T-helper 9 cell (primary cell): ENCODE data around the gene SLC1A3.
"Not testable (repeated sequence)": the region's sequence is repeated elsewhere in the genome, so short reads cannot be mapped to it uniquely, and the experiment has no call there.

Source experiments
- DNase-seq: peaks from one replicate; pipeline ENCODE4 v3.0.0-alpha.2; 2020
- total RNA-seq, 2 donors: gene quantifications; one replicate each; lab custom pipeline; 2026; lab: John Stamatoyannopoulos, UW

SLC1A3 gene
- 0 reads per million in 2 donors for total RNA-seq

DNA sequence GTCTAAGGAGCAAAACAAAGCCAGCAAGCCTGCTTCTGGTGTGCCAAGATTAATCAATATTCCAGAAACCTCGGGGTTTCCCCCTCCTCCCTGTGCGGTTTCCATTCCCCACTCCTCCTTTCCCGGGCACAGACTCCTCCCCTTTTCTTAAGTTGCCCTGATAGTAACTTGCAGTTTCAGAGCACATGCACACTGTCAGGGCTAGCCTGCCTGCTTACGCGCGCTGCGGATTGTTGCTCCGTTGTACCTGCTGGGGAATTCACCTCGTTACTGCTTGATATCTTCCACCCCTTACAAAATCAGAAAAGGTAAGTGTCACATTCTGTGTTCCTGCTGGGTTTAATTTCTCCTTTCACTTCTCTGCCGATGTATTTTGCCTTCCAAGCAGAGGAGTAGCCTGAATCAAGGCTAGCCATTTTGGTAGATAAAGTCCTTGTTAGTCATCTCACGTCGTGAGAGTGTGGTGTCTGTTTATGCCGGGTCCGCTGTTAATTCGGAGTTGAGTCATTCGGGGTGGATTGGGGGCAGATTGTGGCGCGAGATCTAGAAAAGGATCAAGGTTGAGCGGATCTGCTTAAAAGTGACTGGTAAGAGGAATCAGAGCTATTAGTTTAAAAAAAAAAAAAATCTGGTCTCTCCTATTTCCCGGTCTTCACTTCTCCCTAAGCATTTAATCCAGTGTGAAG is at the start of gene SLC1A3:
Gene SLC1A3, plus strand, starts transcription at position 179 of the 686 bp plus-strand sequence. CDS start 1,818 bp downstream, outside the sequence.
- no peak for DNase-seq

DNA sequence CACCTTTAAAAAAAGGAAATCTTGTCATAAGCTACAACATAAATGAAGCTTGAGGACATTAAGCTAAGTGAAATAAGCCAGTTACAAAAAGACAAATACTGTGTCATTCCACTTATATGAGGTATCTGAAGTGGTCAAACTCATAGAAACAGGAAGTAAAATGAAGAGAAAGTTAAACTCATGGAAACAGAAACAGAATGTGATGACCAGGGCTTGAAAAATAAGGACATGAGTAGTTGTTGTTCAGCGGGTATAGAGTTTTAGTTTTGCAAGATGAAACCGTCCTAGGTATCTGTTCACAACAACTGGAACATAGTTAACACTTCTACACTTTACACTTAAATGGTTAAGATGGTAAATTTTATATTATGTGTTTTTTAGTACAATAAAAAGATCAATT is 47.8 kb upstream of the SLC1A3 start:
- no peak for DNase-seq

DNA sequence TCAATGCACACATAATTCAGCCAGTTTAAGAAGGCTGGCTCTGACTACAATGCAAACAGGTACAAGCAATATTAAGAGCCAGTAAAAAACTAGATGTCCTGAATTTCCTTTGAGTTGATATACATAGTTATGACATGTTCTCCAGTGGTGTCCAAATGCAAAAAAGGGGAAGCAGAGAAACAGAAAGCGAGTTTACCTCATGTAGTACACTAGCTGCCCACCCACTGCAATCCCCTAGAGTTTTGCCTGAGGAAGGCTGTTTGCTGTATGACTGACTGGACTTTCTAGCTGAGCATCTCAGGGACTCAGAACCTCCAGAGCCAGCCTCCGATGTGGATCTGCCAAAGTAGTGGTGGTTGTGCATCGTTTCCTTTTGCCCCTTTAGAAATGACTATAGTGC is 44.8 kb upstream of the SLC1A3 start:
- no peak for DNase-seq

DNA sequence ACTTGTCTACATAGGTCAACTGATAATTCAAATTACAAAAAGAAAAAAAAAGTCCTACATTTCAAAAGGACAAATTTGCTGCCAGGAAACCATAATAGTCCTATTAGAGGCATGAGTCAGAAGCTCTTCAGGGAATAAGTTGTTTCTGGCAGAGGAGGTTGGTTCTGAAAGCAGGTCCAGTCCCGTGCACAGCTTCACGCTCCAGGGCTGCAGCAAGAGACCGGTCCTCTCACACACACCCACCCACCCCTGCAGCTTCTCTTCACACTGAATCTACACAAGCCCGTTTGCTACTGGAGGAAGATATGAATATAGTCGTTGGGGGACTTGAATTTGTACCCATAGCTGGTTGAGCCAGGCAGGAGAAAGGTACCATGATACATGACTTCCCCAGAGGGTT is 36.9 kb upstream of the SLC1A3 start:
- DNase-seq = no peak

DNA sequence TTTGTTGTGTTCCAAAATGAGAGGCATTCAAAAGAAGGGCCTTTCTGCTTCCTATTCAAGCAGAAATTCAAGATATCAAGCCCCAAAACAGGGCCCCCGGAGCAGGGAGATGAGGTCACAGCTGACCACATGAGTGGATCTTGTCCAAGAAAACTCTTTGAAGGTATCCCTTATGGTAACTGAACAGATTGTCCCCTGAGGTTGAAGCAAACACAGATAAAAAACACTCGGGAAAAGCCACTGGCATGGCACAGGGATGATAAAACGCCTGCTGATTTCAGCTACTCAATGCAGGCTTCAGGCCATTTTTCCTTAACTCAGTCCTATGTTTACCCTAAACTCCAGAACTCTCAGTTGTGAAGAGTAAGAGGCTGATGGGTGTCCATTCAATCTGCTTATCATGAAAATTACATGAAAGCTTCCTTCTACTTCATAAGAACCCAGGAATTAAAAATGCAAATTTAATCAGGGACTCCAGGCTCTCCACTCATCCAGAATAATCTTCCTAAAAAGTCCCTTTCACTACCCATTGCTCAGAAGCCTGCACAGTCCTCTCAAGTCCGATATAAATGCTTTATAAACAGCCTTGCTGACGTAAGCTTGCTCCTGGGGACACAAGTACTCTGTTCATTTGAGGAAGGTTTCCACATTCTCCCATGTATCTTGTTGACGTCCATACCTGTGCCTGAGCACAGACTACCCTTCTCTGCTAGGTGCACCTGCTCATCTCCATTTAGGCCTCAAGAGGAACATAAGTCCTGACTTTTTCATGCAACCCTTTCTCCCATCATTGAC is 35.9 kb upstream of the SLC1A3 start:
- DNase-seq = no peak

DNA sequence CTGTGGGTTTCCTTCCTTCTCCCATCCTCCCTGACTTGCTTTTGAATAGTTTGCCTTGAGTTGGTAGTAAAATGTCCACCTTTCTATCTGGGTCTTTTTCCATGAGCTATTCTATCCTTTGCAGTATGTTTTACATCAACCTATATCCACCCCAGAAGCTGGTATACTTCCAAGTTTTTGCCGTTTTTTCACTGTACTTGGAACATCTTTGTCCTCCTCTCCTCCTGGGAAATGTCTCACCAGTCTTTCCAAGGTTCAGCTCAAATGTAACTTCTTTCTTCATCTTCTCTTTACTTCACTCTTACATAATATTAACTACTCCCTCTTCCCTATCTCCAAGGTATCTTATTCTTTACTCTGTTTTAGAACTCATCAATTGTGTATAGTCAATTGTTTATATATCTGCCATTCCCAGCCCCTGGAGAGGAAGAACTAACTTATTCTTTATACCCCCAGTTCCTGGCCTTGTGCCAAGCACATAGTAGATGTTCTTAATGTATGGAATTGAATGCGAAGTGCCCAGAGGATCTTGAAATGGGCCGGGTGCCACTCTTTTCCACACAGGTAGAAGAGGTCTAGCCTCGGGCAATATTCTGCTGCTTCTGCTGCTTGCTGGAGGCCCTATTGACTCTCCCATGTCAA is 34.9 kb upstream of the SLC1A3 start:
- no peak for DNase-seq

DNA sequence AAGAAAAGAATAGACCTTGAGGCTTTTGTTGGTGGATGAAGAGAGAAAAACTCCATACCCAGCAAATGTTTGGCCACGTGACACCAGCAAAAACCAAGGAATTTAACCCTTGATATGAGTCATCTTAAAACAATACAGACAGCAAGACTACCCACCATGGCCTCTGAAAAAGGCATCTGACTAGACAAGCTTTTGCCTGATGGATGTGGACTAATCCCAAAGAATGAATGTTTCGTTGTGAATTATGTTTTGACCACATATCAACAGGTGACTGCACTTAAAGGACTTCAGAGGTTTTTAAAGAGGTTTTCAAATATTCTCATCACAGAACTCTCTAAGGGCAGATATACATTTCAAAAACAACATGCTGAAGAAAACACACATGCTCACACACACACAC is 33.0 kb upstream of the SLC1A3 start:
- DNase-seq = no peak

DNA sequence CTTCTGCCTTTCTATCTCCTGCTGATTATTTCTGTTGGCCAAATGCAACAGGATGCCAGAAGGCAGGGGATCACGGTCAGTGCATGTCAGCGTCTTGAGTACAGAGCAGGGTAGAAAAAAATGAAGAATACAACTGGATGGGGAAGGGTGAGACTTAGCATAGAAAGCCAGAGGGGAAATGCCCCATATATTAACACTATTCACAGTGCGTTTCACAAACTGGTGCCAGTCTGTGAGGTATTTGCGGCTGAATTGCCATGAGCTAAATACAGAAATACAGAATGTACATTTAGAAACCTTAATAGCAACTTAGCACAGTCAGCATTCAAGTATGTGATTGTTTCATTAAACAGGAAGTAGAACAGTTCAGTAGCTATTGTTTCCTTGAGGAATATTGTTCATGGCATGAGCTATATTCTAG is 31.0 kb upstream of the SLC1A3 start:
- no peak for DNase-seq

DNA sequence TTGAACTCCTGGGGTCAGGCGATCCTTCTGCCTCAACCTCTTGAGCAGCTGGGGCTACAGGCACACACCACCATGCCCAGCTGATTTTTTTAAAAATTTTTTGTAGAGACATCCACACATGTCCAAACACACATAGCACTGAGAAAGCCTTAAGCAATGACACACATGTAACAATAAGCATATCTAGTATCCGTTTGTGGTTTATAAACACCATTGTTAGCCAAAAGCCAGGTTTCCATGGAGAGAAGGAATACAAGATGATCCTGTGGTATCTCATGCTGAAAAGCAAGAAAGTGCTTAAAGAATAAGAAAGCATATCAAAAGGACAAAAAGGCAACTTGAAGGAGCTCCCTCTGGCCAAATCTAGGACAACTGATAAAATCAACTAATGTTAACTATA is 29.7 kb upstream of the SLC1A3 start:
- no peak for DNase-seq

DNA sequence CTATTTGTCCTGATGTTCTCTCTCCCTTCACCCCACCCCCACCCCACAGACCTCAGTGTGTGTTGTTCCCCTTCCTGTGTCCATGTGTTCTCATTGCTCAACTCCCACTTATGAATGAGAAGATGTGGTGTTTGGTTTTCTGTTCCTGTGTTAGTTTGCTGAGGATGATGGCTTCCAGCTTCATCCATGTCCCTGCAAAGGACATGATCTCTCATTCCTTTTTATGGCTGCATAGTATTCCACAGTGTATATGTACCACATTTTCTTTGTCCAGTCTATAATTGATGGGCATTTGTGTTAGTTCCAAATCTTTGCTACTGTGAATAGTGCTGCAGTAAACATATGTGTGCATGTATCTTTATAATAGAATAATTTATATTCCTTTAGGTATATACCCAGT is 26.5 kb upstream of the SLC1A3 start:
- not testable (repeated sequence) for DNase-seq

DNA sequence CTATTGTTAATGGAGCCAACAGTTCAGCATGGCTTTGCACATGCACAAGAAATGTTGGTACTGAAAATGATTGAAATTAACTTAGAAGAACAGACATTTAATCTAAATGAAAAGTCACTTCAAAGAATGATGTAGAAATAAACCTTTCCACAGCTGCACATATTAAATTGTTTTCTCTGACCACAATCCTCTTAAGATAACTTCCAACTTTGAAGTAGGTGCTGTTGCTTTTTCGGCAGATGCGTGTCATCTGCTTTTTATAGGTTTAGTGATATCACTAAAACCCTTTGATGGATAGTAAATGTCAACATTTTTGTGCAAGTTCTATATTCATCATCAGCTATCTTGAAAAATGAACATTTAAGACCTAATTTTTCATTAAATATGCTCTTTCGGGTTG is 25.3 kb upstream of the SLC1A3 start:
- no peak for DNase-seq

DNA sequence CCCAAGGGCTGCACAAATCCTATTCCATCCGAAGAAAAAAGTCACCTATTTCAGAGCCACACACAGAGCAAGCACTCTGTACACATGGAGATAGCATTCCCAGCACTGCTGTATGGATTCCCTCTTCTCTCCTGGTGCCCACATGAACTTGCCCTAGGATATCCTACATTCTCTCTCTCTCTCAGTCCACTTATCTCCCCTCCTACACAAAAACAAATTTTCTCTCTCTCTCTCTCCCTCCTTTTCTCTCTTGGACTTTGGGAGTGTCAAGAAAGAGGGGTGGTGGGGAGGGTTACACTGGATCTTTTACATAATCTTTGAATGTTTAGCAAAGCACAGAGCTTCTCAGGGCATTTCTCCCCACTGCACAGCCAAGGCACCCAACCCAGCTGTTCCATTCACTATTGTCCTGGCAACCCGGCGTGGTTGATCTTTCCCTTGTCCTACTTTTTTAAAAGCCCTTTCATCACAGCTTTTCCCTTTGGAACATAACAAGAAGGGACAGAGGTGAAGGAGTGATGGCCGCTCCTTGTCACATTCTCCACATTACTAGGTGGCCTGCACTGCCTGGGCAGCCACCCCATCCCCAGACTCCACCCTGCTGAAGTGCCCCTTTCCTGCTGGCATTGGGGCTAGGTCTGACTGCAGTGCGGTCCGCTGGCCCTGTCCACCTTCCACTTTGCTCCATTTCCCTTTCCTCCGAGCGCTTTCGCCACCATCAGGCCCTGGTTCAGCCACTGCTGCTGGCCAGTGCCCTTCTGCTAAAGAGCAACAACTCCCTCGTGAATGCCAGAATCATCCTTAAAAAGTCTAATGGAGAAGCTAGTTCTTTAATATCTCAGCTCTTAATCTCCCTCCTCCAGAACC is 22.2 kb upstream of the SLC1A3 start:
- no peak for DNase-seq

DNA sequence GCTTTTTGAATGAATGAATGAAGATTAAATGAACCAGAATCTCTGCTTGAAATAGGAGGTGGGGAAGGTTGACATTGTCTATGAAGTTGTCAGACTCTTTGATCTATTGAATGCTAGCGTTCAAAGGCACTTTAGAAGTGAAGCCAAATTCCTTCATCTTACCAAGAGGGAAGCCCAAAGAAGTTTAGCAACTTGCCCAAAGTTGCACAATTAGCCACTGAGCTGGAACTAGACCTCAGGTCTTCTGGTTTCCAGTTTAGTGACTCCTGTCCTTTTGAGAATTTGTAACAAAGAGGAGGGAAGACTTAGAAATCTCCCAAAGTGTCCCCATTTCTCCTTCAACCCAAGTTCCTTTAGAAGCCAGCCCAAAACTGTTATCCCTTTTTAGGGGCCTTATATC is 20.7 kb upstream of the SLC1A3 start:
- no peak for DNase-seq

DNA sequence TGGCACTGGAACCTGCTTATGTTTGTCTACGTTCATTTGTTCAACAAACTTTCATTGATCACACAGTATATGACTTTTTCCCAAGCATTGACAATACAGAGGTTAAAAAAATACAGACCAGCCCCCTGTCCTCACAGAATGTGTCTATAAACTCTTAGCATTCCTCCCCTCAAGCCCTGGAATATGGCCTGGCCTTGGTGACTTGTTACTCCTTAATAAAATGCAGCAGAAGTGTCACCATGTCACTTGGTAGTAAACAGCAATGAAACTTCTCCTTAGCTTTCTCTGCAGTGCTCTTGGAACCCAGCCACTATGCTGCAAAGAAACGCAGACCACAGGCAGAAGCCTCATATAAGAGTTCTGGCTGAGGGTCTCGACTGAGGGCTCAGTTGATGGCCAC is 19.1 kb upstream of the SLC1A3 start:
- no peak for DNase-seq

DNA sequence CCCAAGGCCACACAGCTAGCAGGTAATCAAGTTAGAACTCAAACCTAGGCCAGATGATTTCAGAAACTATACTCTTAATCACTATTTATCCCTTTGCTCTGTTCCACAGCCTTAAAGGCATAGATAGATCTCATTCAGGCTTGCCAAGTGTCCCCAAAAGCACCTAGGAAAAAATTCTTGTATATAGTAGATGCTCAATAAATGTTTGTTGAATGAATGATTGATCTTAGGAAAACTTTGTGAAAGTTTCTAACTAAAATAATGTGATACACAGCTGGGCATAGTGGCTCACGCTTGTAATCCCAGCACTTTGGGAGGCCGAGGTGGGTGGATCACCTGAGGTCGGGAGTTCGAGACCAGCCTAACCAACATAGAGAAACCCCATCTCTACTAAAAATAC is 16.7 kb upstream of the SLC1A3 start:
- not testable (repeated sequence) for DNase-seq

DNA sequence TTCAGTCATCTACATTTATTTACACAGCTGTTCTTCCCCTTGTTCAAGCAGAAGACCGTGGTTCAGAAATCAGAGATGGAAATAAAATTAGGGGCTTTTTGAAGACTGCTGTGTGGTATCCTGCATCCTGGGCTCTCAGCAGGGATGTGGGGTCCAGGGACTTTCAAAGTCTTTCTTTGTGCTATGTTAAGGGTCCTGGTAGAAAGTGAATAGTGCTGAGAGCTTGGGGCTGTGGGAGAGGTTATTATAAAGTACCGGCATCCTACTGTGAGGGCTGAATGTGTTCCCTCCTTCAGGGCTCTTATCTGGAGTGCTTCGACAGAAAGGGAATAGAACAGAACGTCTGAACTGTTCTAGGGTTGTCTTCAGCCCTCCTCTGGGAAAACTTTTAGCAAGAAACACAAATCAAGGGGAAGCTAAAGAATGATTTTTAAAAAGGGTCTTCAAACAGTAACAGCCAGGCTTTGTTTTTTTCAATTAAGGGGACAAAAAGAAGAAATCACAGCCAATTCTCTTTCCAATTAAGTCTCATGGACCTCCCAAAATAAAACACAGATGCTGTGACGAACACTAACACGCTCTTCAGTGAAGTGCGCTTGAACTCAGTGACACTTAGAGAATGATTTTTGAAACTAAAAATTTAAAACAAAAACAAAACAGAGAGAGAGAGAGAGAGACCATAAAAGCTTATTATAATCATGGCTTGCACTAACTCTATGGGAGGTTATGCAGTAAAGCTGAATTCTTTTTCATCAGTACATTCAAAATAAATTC is 15.7 kb upstream of the SLC1A3 start:
- DNase-seq = no peak

DNA sequence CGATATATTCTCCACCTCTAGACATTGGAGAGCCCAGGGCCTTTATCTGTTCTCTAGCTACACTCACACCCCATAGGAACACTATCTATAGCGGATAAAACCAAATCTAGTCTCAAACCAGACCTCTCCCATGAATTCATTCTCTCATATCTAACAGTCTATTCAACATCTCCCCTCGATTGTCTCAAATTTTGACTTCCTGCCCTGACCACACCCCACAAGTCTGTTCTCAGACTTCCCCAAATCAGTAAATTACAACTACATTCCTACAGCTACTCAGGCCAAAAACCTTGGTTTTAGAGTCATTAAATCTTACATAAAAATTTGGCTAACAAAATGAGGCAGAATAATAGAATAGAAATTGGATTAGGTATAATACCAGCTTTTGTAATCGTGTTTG is 12.5 kb upstream of the SLC1A3 start:
- DNase-seq = no peak

DNA sequence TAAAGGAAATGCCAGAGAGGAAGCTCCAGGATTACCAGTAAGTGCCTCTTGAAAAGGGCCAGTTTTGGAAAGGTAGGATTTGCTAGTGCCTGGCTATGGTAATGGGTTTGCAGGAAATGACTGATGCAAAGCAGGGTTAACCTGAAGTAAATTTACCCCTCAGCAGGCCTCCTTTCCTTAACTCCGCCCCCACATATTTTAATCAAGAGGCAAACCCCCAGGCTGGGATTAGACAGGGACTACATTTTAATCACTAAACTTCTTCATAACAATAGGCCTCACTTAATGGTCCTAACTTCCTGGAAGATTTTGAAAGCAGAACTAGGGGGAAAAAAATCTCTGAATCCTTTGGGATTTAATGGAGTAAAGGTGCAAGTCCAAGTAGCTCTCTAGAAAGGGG is 10.2 kb upstream of the SLC1A3 start:
- DNase-seq = no peak

DNA sequence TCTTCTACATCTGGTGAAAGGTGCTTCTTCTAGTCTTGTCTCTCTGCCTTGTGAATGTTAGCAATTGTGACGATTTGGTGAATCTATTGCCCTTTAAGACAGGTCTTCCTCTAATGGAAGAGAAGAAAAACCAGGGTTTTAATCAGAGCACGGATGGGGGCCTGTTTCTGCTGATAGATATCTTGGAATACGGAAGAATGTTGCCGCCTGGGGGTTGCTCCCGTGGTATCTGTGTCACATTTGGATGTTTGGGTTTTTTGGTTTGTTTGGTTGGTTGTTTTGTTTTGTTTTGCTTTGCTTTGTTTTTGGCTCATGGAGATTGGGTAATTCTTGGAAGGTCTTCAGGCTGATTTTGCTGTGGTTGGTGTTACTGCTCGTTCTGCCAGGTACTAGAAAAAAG is 9.7 kb upstream of the SLC1A3 start:
- no peak for DNase-seq

DNA sequence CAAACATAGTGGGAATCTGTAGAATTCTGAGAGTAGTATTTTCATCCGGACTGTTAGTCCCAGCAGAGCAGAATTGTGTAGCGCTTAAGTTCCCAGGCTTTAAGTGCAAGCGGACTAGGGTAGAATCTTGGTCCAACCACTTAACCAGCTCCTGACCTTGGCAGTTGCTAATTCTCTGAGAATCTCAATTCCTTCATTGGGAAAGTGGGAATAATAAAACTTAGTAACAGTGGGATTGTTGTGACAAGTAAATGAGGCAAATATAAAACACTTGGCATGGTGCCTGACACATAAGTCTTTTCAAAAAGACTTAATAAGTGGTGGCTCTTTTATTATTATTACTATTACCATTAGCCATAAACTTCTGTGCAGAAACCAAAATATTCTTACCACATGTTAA is 8.4 kb upstream of the SLC1A3 start:
- DNase-seq = no peak

DNA sequence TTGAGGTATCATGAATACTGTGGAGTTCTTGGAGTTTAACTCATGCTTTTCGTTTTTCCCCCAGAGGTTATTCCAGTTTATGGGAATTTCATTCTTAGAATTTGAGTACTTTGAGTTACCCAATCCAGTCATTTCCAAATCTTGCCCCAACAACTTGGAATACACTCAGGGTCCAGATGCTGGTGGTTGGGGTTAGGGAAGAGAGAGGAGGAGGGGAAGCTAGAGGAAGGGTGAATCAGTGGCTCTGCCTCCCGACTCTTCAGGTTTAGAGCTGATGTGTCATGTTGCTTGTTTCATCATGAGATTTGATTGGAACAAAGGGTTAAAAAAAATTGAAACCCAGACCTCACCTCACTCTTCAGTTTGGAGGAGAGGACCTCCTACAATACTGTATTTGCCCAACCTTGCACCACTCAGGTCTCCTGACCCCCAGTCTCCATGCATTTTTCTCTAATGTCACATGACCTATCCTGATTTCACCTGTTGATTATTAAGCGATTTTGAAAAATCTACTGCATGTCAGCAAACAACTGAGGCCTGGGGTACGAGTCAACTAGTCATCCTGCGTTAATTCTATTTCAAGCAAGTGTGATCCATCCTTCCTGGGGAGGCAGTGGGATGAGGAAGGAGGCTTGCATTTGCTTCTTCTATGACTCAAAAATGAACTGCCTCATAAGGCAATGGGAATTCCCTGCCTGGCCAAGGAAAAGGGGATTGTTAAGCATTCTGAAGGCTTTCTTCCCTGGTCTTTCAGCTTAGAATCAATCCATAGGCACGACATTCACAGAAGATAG is 6.2 kb upstream of the SLC1A3 start:
- no peak for DNase-seq
